HFF-Myc (cell line): Measurements from ENCODE around the gene TTLL11.

ENCODE experiments used
- DNase-seq: peaks from one replicate; pipeline ENCODE4 v3.0.0-alpha.2; 2011; ENCODE audit warnings: low read depth; ENCODE audit errors: extremely low read depth
- H3K4me3 ChIP-seq: replicated peaks from 2 replicates; pipeline ENCODE4 v1.5.1; 2011; ENCODE audit warnings: low read depth, mild to moderate bottlenecking, control low read depth, low read length
- CTCF ChIP-seq: IDR thresholded peaks from 2 replicates; pipeline ENCODE4 v1.5.1; 2012; ENCODE audit warnings: mild to moderate bottlenecking, low read depth, low read length, control low read depth; ENCODE audit errors: missing control alignments

TTLL11 gene

GRCh38 chr9:121917375-121918335 is 175.5 kb downstream of the TTLL11 start:
- TF ChIP-seq CTCF: no peak
- no peak for DNase-seq
- no peak overlapping the region for H3K4me3 ChIP-seq

- no peak for TF ChIP-seq CTCF
- no peak for DNase-seq
- no peak overlapping the region for H3K4me3 ChIP-seq
Observed at GRCh38 chr9:121915304-121915625, 177.8 kb downstream of the TTLL11 start.

GRCh38 chr9:121914604-121915303 is 178.4 kb downstream of the TTLL11 start:
- TF ChIP-seq CTCF: no peak
- DNase-seq: no peak
- H3K4me3 ChIP-seq: no peak overlapping the region

GRCh38 chr9:121914017-121914595 is 179.0 kb downstream of the TTLL11 start:
- DNase-seq: no peak
- no peak for TF ChIP-seq CTCF
- no peak overlapping the region for H3K4me3 ChIP-seq

GRCh38 chr9:121912812-121913627 is 180.1 kb downstream of the TTLL11 start:
- TF ChIP-seq CTCF: no peak
- no peak for DNase-seq
- no peak overlapping the region for H3K4me3 ChIP-seq

GRCh38 chr9:121910491-121911040 is 182.5 kb downstream of the TTLL11 start:
- TF ChIP-seq CTCF: no peak
- no peak for DNase-seq
- no peak overlapping the region for H3K4me3 ChIP-seq
